Testis (tissue), 2 donors: Measurements from ENCODE around the gene ZSWIM5.

Source experiments
- CTCF ChIP-seq, 3 experiments: fragments of 450-650 bp in 2 of 3; fragments of 200-600 bp in 1 of 3; sonication (generic) in 1 of 3; IDR thresholded peaks; one replicate each; pipeline ENCODE4 v1.5.1; 2016 to 2019; ENCODE audit warnings: antibody characterized with exemption in 3 of 3, mild to moderate bottlenecking in 2 of 3, moderate library complexity in 1 of 3
- POLR2A ChIP-seq: fragments of 450-650 bp; IDR thresholded peaks from one replicate; pipeline ENCODE4 v1.6.1; 2017; ENCODE audit warnings: antibody characterized with exemption, mild to moderate bottlenecking, moderate library complexity

- TF ChIP-seq CTCF (IDR thresholded peaks at IDR 0.05), result no peak
- TF ChIP-seq POLR2A, result no peak
Observed at GRCh38 chr1:45136984-45137383, 69.4 kb downstream of the ZSWIM5 start.
